Natural killer cell (primary cell): ENCODE measurements around the gene POTEI. TPM values are rescaled to one million over a fixed set of nuclear protein-coding genes. Genes with fewer than 3 reads are reported as not detected.
"Not testable (repeated sequence)": the region's sequence is repeated elsewhere in the genome, so short reads cannot be mapped to it uniquely, and the experiment has no call there.

Experiments
- ATAC-seq, 3 donors: fragments of 150-1000 bp in 2 of 3; fragments of 200-7000 bp in 1 of 3; cut with Tn5 transposase; 1 replicate in 1 of 3; 2 replicates in 2 of 3; pipeline ENCODE4 v1.10.0; 2021; ENCODE audit warnings: mild to moderate bottlenecking in 2 of 3, moderate library complexity in 2 of 3
- DNase-seq, 2 donors: peaks; one replicate each; pipeline versions ENCODE4 v3.0.0 to v3.0.0-alpha.2; 2013 to 2021; ENCODE audit warnings: mixed read lengths in 1 of 2
- H3K27ac ChIP-seq: one replicate; pipeline ENCODE4 v1.5.1; 2013; ENCODE audit warnings: mild to moderate bottlenecking, low read length
- H3K27me3 ChIP-seq: one replicate; pipeline ENCODE4 v1.6.1; 2013; ENCODE audit warnings: low read length; ENCODE audit not compliant: control insufficient read depth, insufficient read depth
- H3K36me3 ChIP-seq: one replicate; pipeline ENCODE4 v1.6.1; 2013; ENCODE audit warnings: low read length; ENCODE audit not compliant: control insufficient read depth, insufficient read depth
- H3K4me1 ChIP-seq: one replicate; pipeline ENCODE4 v1.6.1; 2013; ENCODE audit warnings: low read length; ENCODE audit not compliant: control insufficient read depth, insufficient read depth
- H3K4me3 ChIP-seq: one replicate; pipeline ENCODE4 v1.5.1; 2013; ENCODE audit warnings: low read length
- H3K9me3 ChIP-seq: one replicate; pipeline ENCODE4 v1.6.1; 2013; ENCODE audit warnings: low read length; ENCODE audit not compliant: control insufficient read depth, insufficient read depth
- H3K27ac Mint-ChIP-seq, 2 donors: one replicate each; pipeline ENCODE4 v1.8.0; 2022; ENCODE audit warnings: mild to moderate bottlenecking in 2 of 2, mixed read lengths in 2 of 2, moderate library complexity in 1 of 2
- H3K27me3 Mint-ChIP-seq, 2 donors: one replicate each; pipeline ENCODE4 v1.8.0; 2022; ENCODE audit warnings: low read depth in 2 of 2, mixed read lengths in 2 of 2
- H3K36me3 Mint-ChIP-seq: one replicate; pipeline ENCODE4 v1.8.0; 2022; ENCODE audit warnings: mixed read lengths
- H3K4me1 Mint-ChIP-seq, 2 donors: one replicate each; pipeline ENCODE4 v1.8.0; 2022; ENCODE audit warnings: mixed read lengths in 2 of 2
- H3K4me3 Mint-ChIP-seq: one replicate; pipeline ENCODE4 v1.8.0; 2022; ENCODE audit warnings: mild to moderate bottlenecking, moderate library complexity, mixed read lengths
- H3K9me3 Mint-ChIP-seq, 2 donors: one replicate each; pipeline ENCODE4 v1.8.0; 2022; ENCODE audit warnings: mixed read lengths in 2 of 2
- whole genome bisulfite sequencing: methylation state at CpG from one replicate; pipeline ENCODE4 v1.1.7; 2013; ENCODE audit warnings: missing lambda C conversion rate; ENCODE audit not compliant: insufficient coverage; 5-methylcytosine and 5-hydroxymethylcytosine counted together
- intact Hi-C: fragments of 100-400 bp; cut with micrococcal nuclease; formaldehyde crosslinking; loops from one replicate; pipeline ENCODE4 v1.14.2; 2022
- total RNA-seq, 4 donors: library from RNA; stranded (reverse); fragments of 120-200 nt in 1 of 4; gene quantifications; one replicate each; pipeline versions ENCODE4 v1.2.3 to v1.2.4, GENCODE V29; 2013 to 2022

Gene POTEI
- not detected for total RNA-seq
- total RNA-seq (2013): not detected

DNA sequence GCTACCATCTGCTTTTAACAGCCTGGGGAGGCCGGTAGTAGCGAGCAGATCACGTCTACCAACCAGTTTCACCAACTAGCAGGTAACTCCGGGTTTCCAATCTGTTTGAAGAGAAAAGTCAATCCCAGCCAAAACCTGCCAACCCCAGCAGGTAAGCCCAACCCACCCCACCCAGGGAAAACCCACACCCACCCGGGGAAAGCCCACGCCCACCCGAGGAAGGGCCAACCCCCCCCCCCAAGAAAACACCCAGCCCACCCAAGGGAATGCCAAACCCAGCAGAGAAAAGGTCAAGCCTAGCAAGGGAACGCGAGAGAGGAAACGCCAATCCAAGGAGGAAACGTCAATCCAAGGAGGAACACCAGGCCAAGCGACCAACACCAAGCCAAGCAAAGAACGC, at the start of gene POTEI:
POTEI (minus strand) TSS at position 101 of the 400 bp plus-strand sequence; CDS start at position 8, 93 bp downstream.
- H3K27me3 ChIP-seq, H3K4me1 Mint-ChIP-seq, H3K9me3 Mint-ChIP-seq, H3K36me3 Mint-ChIP-seq, H3K27me3 Mint-ChIP-seq, ATAC-seq, H3K4me1 ChIP-seq, H3K27ac ChIP-seq, H3K4me3 Mint-ChIP-seq, H3K36me3 ChIP-seq, DNase-seq, H3K27ac Mint-ChIP-seq, intact Hi-C loops, H3K9me3 ChIP-seq, H3K4me3 ChIP-seq: not testable (repeated sequence)
- WGBS: no CpG with 5 or more reads among the region's 13 CpGs

GRCh38 chr2:130556441-130556840, 47.3 kb upstream of the POTEI start:
- H3K9me3 ChIP-seq, H3K36me3 ChIP-seq, H3K36me3 Mint-ChIP-seq, H3K27ac ChIP-seq, H3K4me3 Mint-ChIP-seq, intact Hi-C loops, H3K4me1 ChIP-seq, H3K9me3 Mint-ChIP-seq, DNase-seq, H3K27ac Mint-ChIP-seq, ATAC-seq, H3K4me1 Mint-ChIP-seq, H3K4me3 ChIP-seq, H3K27me3 Mint-ChIP-seq, H3K27me3 ChIP-seq: not testable (repeated sequence)
- no CpG with 5 or more reads among the region's 8 CpGs for WGBS

DNA sequence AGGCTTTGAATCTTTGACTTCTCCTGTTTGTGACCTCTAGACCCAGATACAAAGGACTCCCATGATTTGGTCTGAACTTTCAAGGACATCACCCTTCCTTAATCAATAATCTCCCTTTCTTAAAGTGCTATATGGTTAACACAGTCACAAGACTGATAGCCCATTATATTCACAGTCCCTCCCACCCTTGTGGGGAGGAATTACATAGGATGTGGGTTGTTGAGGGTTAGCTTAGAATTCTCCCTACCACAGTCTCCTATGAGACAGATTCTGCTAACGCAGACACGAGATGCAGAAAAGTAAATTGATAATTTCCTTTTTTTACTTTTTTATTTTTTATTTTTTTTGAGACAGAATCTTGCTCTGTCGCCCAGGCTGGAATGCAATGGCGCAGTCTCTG, 45.0 kb upstream of the POTEI start:
- not testable (repeated sequence) for H3K36me3 Mint-ChIP-seq, H3K4me1 ChIP-seq

GRCh38 chr2:130549475-130549874, 40.3 kb upstream of the POTEI start:
- H3K4me1 Mint-ChIP-seq, H3K9me3 ChIP-seq, intact Hi-C loops, H3K4me3 ChIP-seq, DNase-seq, H3K36me3 ChIP-seq, H3K36me3 Mint-ChIP-seq, H3K27ac Mint-ChIP-seq, H3K4me1 ChIP-seq, ATAC-seq, H3K27me3 Mint-ChIP-seq, H3K27me3 ChIP-seq, H3K4me3 Mint-ChIP-seq, H3K27ac ChIP-seq, H3K9me3 Mint-ChIP-seq: not testable (repeated sequence)
- no CpG with 5 or more reads among the region's 27 CpGs for WGBS

More for the DNA sequence above, 45.0 kb upstream of the POTEI start:
- peak; percentile 49 to 79 (median 56) for ATAC-seq
- H3K9me3 Mint-ChIP-seq, DNase-seq, H3K9me3 ChIP-seq, H3K27me3 ChIP-seq, H3K36me3 ChIP-seq, H3K27me3 Mint-ChIP-seq, H3K4me1 Mint-ChIP-seq, H3K27ac Mint-ChIP-seq, intact Hi-C loops, H3K4me3 Mint-ChIP-seq, H3K4me3 ChIP-seq, H3K27ac ChIP-seq: not testable (repeated sequence)
- no CpG with 5 or more reads among the region's 4 CpGs for WGBS

GRCh38 chr2:130548418-130548817, 39.3 kb upstream of the POTEI start:
- H3K36me3 ChIP-seq, H3K4me3 Mint-ChIP-seq, H3K36me3 Mint-ChIP-seq, H3K27ac ChIP-seq, H3K9me3 Mint-ChIP-seq, H3K9me3 ChIP-seq, H3K27me3 ChIP-seq, H3K4me1 Mint-ChIP-seq, H3K27ac Mint-ChIP-seq, H3K4me1 ChIP-seq, DNase-seq, H3K4me3 ChIP-seq, intact Hi-C loops, H3K27me3 Mint-ChIP-seq: not testable (repeated sequence)
- WGBS: no CpG with 5 or more reads among the region's 3 CpGs
- peak in 2 of 3 donors; percentile 27 to 58 for ATAC-seq

DNA sequence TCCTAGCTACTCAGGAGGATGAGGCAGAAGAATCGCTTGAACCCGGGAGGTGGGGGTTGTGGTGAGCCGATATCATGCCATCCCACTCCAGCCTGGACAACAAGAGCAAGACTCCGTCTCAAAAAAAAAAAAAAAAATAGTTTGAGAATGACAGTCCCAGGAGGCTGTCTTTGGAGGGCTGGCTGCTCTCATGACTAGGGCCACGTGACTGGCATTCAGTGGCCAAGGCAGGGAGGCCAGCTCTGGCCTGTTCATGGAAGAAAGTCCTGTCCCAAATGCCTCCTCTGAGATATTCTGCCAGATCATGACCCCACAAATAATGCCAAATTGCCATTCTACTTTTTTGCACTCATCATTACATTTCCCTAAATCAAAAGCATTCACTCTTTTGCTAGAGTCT, 35.9 kb upstream of the POTEI start:
- H3K27ac Mint-ChIP-seq, H3K9me3 Mint-ChIP-seq, H3K27me3 ChIP-seq, H3K36me3 Mint-ChIP-seq, H3K4me1 Mint-ChIP-seq, intact Hi-C loops, H3K27me3 Mint-ChIP-seq, H3K4me3 ChIP-seq, DNase-seq, H3K4me3 Mint-ChIP-seq, H3K27ac ChIP-seq, H3K9me3 ChIP-seq, H3K4me1 ChIP-seq, ATAC-seq, H3K36me3 ChIP-seq: not testable (repeated sequence)
- WGBS: no CpG with 5 or more reads among the region's 5 CpGs

DNA sequence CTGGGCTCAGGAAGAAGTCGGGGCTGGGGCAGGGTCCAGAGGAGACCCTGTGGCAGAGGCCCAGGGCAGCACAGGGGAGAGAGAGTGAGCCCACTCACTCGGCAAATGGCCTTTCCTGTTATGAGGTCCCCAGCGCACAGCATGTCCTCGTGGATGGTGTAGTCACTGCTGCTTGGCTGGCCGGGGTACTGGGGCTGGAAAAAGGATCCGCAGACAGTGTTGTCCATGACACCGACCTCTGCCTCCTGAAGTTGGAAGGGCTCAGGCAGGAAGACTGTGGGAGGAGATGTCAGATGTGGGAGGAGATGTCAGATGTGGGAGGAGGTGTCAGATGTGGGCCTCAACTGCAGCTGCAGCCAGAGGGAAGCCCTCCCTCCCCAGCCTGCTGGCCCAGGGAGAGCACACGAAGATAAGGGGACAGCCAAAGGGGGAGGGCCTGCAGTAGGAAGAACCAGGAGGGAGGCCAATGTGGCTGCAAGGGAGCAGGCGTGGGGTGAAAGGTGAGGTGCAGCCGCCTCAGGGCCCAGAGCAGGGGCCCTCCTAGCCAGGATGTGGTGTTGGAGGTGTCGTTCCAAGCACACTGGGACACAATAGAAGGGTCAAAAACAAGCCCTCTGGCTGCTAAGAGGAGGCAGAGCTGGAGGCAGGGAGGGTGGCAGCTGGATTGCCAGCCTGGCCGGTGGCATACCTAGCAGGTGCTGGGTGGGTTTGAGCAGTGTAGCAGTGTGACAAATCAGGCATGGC, 34.8 kb upstream of the POTEI start:
- DNase-seq, intact Hi-C loops, H3K27me3 ChIP-seq, H3K36me3 ChIP-seq, H3K27ac Mint-ChIP-seq, H3K36me3 Mint-ChIP-seq, H3K4me3 Mint-ChIP-seq, H3K27me3 Mint-ChIP-seq, H3K4me1 ChIP-seq, H3K9me3 Mint-ChIP-seq, H3K9me3 ChIP-seq, H3K4me3 ChIP-seq, H3K4me1 Mint-ChIP-seq, H3K27ac ChIP-seq: not testable (repeated sequence)
- no CpG with 5 or more reads among the region's 12 CpGs for WGBS
- ATAC-seq: peak; percentile 68 to 81 (median 79)

- H3K36me3 Mint-ChIP-seq, H3K9me3 ChIP-seq, H3K27ac Mint-ChIP-seq, H3K27ac ChIP-seq, H3K4me1 ChIP-seq, intact Hi-C loops, H3K4me1 Mint-ChIP-seq, H3K36me3 ChIP-seq, H3K4me3 Mint-ChIP-seq, H3K9me3 Mint-ChIP-seq, ATAC-seq, H3K4me3 ChIP-seq, H3K27me3 Mint-ChIP-seq, H3K27me3 ChIP-seq, DNase-seq: not testable (repeated sequence)
- no CpG with 5 or more reads among the region's 4 CpGs for WGBS
These were observed 33.7 kb upstream of the POTEI start for GRCh38 chr2:130542789-130543188.
